Peyer's patch (tissue), 4 donors: Measurements from ENCODE around the gene NMNAT1. TPM values are rescaled to one million over a fixed set of nuclear protein-coding genes. Genes with fewer than 3 reads are reported as not detected.

Experiments used
- DNase-seq, 3 donors: peaks; one replicate each; pipeline ENCODE4 v3.0.0-alpha.2; 2017 to 2019
- H3K27ac ChIP-seq, 4 donors: fragments of 200-600 bp; sonication (generic); one replicate each; pipeline ENCODE4 v1.5.1; 2016 to 2019
- H3K27me3 ChIP-seq, 2 donors: fragments of 200-600 bp; sonication (generic); one replicate each; pipeline ENCODE4 v1.5.1; 2019
- H3K36me3 ChIP-seq, 3 donors: fragments of 200-600 bp; sonication (generic); one replicate each; pipeline ENCODE4 v1.5.1; 2016 to 2019
- H3K4me1 ChIP-seq, 4 donors: fragments of 200-600 bp; sonication (generic); one replicate each; pipeline ENCODE4 v1.5.1; 2016 to 2019
- H3K4me3 ChIP-seq, 4 donors: fragments of 200-600 bp; sonication (generic); 1 replicate in 3 of 4; 2 replicates in 1 of 4; pipeline ENCODE4 v1.5.1; 2016 to 2019; ENCODE audit warnings: mild to moderate bottlenecking in 1 of 4
- H3K9me3 ChIP-seq, 4 donors: fragments of 200-600 bp; sonication (generic); one replicate each; pipeline ENCODE4 v1.5.1; 2016 to 2019; ENCODE audit warnings: mild to moderate bottlenecking in 1 of 4
- CTCF ChIP-seq, 6 experiments: fragments of 450-650 bp in 4 of 6; fragments of 200-600 bp in 2 of 6; sonication (generic) in 1 of 6; IDR thresholded peaks; one replicate each; pipeline ENCODE4 v1.5.1; 2017 to 2019; ENCODE audit warnings: antibody characterized with exemption in 6 of 6, mild to moderate bottlenecking in 3 of 6, moderate library complexity in 1 of 6
- POLR2A ChIP-seq, 2 donors: fragments of 450-650 bp; IDR thresholded peaks; one replicate each; pipeline ENCODE4 v1.5.1; 2017; ENCODE audit warnings: antibody characterized with exemption in 2 of 2, mild to moderate bottlenecking in 2 of 2, moderate library complexity in 2 of 2
- total RNA-seq, 4 donors: library from RNA; depleted of rRNA; stranded (reverse); fragments of >200 nt; gene quantifications; one replicate each; pipeline ENCODE4 v1.1.0, GENCODE V29; 2016

NMNAT1 gene
- total RNA-seq, 4 donors from 2014 or later = 5.8 to 27.9 (median 18.8) TPM

GRCh38 chr1:9920606-9921005 lies 22.7 kb upstream of the NMNAT1 start:
- TF ChIP-seq POLR2A (IDR thresholded peaks at IDR 0.05) = no peak
- no peak for TF ChIP-seq CTCF (IDR thresholded peaks at IDR 0.05)
- Histone ChIP-seq H3K27me3 (no peaks in the 10 kb centered on the region), H3K4me3 (no peak overlapping the region), H3K27ac (no peak overlapping the region), H3K36me3 (no peaks in the 10 kb centered on the region), H3K9me3 (no peaks in the 10 kb centered on the region), H3K4me1 (no peaks in the 10 kb centered on the region)
- no peak for DNase-seq

- H3K36me3 ChIP-seq = peaks cover 0 to 3% (median 0%) of the 10 kb centered on the region in 3 donors
- H3K27ac ChIP-seq = no peak overlapping the region
- H3K9me3 ChIP-seq = no peaks in the 10 kb centered on the region
- no peak overlapping the region for H3K4me3 ChIP-seq
- H3K4me1 ChIP-seq = no peaks in the 10 kb centered on the region
- no peaks in the 10 kb centered on the region for H3K27me3 ChIP-seq
- no peak for DNase-seq
- TF ChIP-seq POLR2A (IDR thresholded peaks at IDR 0.05) = no peak
- no peak for TF ChIP-seq CTCF (IDR thresholded peaks at IDR 0.05)
Observed at GRCh38 chr1:9922342-9922741, 20.9 kb upstream of the NMNAT1 start.

GRCh38 chr1:9927259-9927658 lies 16.0 kb upstream of the NMNAT1 start:
- Histone ChIP-seq H3K9me3 (no peaks in the 10 kb centered on the region), H3K4me1 (no peaks in the 10 kb centered on the region), H3K36me3 (peaks cover 0 to 45% (median 0%) of the 10 kb centered on the region in 3 donors), H3K27ac (no peak overlapping the region), H3K27me3 (no peaks in the 10 kb centered on the region), H3K4me3 (no peak overlapping the region)
- no peak for TF ChIP-seq CTCF (IDR thresholded peaks at IDR 0.05)
- no peak for TF ChIP-seq POLR2A (IDR thresholded peaks at IDR 0.05)
- DNase-seq = no peak

GRCh38 chr1:9929431-9930385 lies 13.6 kb upstream of the NMNAT1 start:
- no peak for DNase-seq
- Histone ChIP-seq H3K4me3 (no peak overlapping the region), H3K27ac (no peak overlapping the region), H3K4me1 (no peaks in the 10 kb centered on the region), H3K27me3 (no peaks in the 10 kb centered on the region), H3K9me3 (no peaks in the 10 kb centered on the region), H3K36me3 (peaks cover 0 to 63% (median 0%) of the 10 kb centered on the region in 3 donors)
- TF ChIP-seq CTCF (IDR thresholded peaks at IDR 0.05) = no peak
- TF ChIP-seq POLR2A (IDR thresholded peaks at IDR 0.05) = no peak

GRCh38 chr1:9942399-9942938 lies 806 bp upstream of the NMNAT1 start:
- Histone ChIP-seq H3K9me3 (no peaks in the 10 kb centered on the region), H3K4me1 (peaks cover 0 to 16% (median 5%) of the 10 kb centered on the region in 4 donors), H3K27ac (peak overlapping the region; percentile 81 to 98 (median 88)), H3K4me3 (peak overlapping the region; percentile 57 to 89 (median 81)), H3K27me3 (no peaks in the 10 kb centered on the region), H3K36me3 (peaks cover 0 to 18% (median 0%) of the 10 kb centered on the region in 3 donors)
- peak in 1 of 3 donors; percentile 74 for DNase-seq
- peak; percentile 10 to 21 for TF ChIP-seq POLR2A (IDR thresholded peaks at IDR 0.05)
- peak; percentile 8 to 68 (median 50) for TF ChIP-seq CTCF (IDR thresholded peaks at IDR 0.05)
